AG08395 (cell line): Measurements from ENCODE around the gene C12orf50.
"Not testable (repeated sequence)": the region's sequence is repeated elsewhere in the genome, so short reads cannot be mapped to it uniquely, and the experiment has no call there.

Source experiments
- DNase-seq: peaks from one replicate; pipeline ENCODE4 v3.0.0; 2012; ENCODE audit warnings: mixed read lengths, low spot score

The C12orf50 gene, protein sequence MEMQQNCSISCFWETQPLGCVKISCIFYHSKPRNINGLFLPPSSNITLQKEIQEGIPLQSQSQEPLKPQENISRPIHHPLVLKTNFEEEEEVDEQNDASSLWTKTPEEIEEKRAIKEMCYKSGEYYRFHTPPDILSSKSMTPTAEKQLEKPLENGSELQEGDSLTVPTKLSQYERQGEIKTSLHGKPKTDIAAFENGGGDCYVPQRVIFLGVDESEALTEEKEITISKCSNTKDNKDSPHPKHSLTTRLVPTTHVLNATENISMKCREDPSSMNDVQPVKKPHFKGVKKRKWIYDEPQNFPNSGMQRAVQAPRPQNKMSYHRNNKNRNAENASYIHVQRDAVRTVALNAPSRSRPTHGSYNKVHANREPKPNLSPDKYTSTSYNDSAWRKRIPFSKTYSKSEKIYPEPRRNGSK

DNA sequence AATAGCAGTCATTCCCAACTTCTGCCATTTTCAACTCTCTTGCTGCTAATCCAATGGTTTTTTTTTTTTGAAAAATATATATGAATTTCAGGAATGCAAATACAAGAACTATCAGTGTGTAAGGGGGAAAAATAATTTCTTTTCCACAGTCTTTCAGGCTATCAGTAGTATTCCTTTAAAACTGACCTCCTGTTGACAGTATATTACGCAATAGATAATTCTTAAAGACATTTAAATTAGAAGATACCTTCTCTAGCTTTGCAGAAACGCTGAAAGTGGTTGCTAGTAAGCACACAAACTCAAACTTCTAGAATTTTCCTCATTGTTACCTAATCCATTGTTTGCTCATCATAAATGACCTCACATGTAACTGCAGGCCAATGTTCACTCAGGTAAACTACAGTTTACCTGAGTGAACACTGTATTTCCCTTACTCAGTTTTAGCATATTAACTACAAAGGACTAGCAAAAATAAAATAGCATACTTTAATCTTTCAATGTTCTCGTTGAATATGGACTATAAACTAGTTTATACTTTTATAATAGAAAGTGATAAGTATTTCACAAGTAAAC lies at the start of gene C12orf50:
Gene C12orf50 (minus strand): TSS at position 309 of the 573 bp plus-strand sequence. CDS start 2,439 bp downstream, outside the sequence.
- no peak for DNase-seq

DNA sequence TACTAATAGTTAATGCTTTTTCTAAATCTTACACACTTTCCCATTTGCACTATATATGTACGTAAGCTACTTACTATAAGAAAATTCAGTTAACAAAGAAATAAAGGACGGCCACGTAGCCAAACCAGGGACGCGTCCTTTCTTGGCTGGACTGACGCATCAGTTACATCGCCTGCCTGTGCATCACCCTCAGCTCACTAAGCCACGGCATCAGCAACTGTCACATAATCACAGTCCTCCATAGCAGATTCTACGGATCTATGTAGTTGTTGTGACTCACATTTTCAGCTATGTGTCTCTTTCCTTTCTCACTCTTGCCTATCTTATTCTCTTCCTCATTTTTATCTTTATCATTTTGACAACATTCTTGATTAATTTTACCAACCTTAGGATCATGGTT lies 38.1 kb upstream of the C12orf50 start:
- DNase-seq = no peak

DNA sequence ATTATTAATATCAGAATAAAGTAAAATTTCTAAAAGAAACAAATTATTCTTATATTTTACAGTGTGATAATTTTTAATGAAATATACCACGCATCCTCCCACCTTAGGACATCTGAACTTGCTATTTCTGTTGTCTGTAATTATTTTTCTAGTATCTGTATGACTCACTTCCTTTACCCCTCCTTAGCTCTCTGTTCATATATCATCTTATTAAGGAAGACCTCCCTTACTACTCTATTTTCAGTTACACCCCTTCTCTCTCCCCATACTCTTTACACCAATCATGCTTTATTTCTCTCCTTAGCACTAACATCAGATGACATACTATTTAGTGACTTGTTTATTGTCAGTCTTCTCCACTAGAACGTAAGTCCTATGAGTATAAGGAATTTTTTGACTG lies 34.2 kb upstream of the C12orf50 start:
- DNase-seq = no peak

DNA sequence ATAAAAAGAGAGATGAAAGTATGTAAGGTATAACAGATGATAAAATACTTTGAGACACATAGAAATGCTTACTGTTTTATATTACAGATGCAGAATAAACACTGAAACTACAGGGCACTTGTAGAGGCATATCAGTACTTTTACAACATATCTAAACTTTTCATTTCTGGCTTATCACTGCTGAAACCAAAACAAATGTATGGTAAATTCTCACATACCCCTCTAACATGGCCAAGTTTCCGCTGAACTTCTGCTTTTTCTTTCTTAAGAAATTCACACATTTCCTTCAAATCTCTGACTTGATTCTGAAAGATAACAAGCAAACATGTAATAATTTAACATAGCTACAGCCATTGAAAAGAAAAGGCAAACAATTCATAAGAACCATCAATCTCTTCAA lies 33.3 kb upstream of the C12orf50 start:
- DNase-seq = no peak

DNA sequence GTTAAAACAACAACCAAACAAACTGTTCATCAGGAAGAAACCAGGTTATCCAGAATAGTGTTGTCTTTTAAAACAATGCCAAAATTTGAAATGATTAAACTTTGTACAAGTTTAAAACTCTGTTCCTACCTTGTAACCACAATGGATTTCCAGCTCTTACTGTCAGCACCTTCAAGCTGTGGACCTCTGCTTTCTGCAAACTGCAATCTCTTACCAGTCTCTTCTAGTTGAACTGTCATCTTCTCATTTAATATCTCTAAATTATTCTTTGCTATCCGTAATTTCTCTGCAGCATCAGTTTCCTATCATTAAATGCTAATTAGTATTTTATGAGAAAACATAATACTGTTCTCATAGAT lies 29.5 kb upstream of the C12orf50 start:
- no peak for DNase-seq

DNA sequence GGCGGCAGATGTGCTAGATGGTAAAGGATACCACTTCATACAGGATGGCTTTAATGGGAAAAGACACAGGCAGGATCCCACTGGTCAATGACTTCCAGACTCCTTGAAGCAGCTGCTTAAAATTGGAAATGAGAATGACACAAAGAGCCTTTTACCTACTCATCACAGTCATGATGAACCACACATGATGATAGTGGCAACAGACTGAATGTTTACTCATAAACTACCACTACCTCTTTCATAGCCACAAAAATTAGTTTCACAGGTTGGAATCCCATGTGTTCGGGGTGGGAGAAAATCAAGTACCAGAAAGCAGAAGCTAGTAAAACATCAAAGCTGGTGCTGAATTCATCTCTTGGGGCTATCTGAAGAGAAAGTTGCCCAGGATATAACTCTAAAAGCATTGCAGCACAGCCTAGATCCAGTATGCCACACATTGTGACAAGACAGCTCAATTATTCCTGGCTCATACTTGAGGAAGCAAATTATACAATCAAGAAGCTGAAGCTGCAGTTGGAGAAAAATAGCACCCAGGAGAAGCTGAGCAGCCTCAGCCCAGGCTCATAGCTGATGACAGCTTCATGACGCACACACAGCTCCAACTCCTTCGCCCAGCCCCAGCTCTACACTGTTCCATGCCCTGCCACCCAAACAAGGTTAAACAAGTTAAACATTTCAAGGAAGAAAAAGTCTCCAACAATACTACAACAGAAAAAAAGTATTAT lies 29.0 kb upstream of the C12orf50 start:
- DNase-seq = peak; percentile 65

DNA sequence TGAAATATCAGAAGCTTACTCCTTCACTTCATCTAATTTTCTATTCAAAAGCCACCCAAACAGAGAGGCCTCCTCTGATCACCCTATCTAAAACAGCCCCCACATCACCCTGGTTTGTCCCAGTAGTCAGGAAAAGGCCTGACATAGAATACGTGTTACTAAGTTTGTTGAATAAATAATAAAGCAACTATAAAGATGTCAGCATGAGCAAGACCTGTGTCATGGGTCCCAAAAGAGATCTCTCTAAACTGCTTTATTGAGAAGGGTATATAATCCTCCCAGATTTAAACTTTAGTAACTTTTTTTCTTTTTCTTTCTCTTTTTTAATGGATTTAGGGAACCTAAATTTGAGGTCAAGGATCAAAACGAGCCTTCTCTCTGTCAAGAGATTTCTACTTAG lies 27.4 kb upstream of the C12orf50 start:
- no peak for DNase-seq

DNA sequence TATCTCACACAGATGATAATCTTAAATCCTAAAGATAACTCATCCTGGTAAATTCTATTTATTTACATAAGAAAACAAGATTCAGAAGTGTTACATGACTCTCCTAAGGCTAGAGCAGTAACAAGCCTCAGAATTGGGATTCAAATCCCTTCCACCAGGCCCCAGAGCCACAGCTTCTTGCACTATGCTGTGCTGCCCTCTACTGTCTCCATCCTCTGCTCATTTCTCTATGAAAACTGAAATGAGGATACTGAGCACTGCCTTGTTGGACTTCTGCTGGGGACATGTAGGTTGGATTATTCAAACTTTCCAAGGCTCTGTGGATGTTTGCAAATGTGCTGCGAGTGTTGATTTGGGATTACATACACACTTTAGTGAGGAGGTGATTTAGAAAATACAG lies 23.5 kb upstream of the C12orf50 start:
- peak; percentile 40 for DNase-seq

DNA sequence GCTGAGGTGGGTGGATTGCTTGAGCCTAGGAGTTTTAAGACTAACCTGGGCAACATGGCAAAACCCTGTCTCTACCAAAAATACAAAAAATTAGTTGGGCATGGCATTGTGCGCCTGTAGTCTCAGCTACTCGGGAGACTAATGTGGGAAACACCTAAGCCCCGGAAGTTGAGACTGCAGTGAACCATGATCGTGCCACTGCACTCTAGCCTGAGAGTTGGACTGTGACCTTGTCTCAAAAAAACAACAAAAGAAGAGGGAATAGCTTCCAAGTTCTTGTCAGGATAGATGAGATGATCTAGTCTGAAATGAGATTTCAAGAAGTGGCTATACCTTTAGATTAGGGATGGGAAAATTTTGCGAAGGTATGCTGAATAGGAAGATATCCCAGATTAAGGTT lies 14.8 kb upstream of the C12orf50 start:
- no peak for DNase-seq

DNA sequence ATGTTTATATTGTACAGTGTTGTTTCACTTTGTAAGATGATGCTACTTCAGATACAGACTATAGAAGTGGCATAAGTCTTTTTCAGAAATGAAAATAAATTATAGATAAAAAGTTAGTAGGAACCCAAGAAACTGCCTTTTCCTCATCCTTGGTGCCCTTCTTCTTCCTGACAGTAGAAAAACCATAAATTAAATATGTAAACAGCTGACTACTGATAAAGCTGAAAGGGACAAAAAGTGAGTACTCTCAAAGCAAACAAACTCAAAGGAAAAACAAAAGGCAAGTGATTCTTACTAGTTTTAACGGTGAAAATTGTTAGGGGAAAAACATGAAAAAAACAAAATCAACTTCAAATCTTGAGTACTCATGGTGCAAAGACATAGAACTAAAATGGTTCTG lies 8.6 kb upstream of the C12orf50 start:
- DNase-seq = no peak

DNA sequence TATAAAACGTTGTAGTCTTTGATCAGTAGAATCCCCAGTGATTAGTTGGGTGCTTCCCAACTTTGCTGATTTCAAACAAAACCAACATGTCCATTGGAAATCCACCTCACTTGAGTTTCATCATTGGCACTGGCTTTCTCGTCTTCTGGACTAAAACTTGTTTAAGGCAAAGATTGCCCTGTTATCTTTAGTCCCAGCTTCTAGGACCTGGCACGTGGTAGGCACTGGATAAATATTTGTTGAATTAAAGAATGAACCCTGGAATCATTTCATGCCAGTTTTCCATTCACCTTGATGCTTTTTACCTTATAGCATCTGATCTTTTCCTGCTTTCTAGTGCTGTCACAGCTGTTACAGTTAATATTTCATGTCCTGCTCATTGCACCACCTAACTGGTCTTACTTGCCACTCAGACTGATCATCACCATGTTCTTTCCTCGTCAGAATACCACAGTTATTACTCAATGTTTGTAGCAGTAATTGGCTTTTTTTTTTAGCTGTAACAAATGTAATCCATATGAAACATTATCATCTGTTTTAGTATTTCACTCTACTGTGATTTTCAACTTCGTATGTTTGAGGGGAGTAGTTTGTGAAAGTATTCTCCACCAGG lies 7.3 kb upstream of the C12orf50 start:
- DNase-seq = peak; percentile 38

DNA sequence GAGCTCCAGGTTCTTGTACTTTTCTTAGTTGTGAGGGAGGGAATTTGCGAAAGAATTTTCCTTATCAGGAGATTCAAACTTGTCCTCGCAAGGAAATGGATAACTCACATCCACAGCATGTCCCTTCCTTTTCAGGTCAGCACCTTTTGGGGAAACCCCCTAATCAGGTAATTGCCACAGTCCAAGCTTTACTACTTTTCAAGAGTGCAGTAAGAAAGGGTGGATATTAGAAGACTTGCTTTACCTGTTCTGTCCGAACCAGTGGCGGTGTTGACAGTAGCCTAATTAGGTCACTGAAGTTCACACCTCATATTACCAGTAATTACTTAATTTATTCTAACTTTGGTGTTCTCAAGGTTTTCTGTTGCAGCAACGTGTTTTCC lies 6.7 kb upstream of the C12orf50 start:
- no peak for DNase-seq

DNA sequence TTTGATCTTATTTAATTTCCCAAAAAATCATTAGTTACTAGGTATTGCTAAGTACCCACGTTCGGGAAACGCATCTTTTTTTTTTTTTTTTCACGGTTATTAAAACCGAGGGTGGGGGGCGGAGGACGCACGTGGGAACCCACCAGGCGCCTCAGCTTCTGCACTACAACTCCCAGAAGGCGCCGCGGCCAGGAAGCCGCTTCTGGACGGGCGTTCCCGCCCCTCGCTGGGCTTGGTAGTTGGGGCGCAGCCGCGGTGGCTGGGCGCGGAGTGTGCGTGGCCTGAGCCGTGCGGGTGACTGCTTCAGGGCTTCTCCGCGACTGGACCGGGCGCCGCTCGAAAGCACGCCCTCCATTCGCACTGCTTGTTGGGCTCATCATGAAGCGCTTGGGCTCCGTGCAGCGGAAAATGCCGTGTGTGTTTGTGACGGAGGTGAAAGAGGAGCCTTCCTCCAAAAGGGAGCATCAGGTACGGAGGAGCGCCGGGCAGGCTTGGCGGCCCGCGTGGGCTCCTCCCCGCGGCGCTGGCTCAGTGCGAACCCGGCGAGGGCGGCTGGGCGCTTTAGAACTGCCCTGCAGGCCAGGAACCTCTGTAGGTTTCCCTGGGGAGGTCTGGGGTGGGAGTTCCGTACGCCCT lies 6.2 kb upstream of the C12orf50 start:
- peak; percentile 93 for DNase-seq

DNA sequence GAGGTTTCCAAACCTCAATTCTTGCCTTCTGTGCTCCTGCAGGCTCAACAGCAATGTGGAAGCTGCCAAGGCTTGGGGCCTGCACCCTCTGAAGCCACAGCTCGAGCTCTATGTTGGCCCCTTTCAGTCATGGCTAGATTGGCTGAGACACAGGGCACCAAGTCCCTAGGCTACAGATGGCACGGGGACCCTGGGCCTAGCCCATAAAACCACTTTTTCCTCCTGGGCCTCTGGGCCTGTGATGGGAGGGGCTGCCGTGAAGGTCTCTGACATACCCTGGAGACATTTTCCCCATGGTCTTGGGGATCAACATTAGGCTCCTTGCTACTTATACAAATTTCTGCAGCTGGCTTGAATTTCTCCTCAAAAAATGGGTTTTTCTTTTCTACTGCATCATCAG lies 2.0 kb upstream of the C12orf50 start:
- not testable (repeated sequence) for DNase-seq

DNA sequence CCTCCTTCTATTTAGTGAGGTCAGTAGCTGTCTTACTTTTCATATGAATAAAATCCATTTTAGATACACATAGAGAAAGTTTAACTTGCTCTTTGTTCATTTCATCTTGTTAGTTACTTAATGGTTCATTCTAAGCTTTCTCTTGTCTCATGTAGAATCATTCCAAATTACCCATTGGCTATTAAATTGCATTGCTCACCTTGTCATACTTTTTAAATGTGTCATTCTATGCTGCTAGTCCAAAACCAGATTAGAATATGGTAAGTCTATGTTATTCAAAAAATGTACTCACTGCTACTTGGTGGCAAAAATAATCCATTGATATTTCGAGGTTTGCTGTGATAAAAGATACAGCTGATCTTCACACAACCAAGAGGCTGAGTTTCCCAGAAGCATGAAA lies 3.0 kb downstream of the C12orf50 start:
- no peak for DNase-seq

DNA sequence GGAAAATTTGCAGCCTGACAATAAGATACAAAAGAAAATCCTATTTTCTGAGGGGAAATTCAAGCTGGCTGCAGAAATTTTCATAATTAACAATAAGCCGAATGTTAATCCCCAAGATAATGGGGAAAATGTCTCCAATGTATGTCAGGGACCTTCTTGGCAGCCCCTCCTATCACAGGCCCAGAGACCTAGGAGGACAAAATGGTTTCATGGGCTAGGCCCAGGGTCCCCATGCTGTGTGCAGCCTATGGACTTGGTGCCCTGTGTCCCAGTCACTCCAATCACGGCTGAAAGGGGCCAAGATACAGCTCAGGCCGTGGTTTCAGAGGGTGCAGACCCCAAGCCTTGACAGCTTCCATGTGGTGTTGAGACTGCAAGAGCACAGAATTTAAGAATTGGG lies 11.2 kb downstream of the C12orf50 start:
- DNase-seq = no peak

DNA sequence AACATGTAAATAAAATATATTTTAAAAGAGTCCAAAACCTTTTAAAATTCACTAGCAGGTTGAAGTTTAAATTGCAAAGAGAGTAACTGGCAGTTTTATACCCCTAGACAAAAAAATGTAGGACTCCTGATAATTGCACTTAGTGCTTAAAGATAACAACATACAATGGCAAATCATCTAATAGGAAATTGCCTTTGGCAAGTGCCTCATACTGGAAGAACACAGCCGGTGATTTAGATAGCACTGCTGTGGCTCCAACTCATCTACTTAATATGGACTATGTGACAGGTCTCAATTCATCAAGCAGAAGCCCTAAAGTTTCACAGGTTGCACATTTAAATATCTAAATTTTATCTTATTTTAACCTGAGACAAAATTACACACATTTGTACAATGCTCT lies 13.4 kb downstream of the C12orf50 start:
- DNase-seq = no peak

DNA sequence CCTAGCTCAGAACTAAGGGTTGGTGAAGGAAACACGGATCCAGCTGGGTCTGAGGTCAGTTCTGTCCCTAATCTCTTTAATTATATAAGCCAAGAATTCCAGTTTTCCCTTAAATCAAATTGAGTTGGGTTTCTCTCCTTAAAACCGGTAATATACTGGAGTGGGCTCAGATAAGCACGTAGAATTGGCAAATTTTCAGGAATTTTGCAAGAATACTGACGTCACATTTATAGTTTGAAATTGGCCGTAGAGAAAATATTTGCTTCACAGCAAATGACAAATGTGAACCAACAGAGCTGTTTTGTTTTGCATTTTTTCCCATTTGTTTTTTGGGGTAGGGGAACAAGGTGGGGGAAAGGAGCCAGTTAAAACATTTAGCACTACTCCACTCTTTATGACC lies 17.4 kb downstream of the C12orf50 start:
- DNase-seq = no peak

DNA sequence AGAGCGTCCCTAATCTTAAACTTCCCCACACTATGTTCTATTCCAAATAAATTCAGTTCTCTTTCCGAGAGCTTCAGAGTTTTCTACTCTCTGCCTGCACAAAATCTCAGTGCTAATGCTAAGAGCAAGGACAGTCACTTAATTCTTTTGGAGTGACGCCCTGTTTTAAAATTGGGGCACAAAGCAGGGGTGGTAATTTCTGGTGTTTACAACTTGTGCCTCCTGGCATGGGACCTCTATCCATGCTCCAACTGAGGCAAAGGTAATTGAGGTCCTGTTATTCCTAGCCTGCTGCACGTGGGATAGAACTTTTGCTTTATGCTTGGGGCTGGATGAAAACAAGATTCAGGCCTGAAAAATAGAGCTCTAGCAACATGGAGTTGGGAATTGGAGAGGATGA lies 22.9 kb downstream of the C12orf50 start:
- DNase-seq = no peak

DNA sequence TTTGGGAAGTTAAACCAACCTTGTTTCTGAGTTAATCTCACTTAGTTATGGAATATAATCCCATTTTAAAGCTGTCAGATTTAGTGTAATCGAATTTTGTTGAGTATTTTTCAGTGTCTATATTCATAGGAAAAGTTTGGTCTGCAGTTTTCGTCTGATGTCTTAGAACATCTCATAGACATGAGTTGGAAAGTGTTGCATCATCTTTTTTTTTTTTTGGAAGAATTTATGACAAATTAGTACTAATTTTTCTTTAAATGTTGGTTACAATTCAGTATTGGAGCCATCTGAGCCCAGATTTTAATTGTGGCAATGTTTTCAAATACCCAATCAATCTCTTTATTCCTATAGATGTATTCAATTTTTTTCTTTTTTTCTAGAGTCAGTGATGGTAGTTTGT lies 27.9 kb downstream of the C12orf50 start:
- no peak for DNase-seq

DNA sequence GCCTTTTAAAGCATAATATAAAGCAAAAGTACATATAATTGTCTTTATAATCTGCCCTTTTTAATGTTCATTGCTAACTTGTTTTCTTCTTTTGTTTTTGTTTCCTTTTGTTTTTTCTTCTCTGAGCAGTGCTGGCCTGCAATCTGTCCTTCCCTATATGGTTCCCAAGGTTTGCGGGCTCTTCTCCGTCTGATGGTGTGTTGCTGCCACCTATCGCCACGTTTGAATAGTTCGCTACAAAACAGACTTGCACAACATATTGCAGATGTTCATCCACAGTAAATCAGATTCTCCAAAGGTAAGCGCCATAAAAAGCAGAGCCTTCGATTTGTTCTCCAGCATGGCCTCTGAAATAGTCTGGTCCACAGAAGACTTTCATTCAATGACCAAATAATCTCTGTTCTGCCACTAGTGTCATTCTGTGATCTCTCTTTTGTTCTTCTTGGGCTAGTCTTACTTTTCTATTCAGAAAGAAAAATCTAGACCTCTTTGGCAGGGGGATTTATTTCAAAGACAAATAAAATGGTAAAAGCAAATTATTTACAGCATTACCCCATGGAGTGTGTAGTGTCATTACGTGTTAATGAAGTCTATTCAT lies 33.5 kb downstream of the C12orf50 start:
- DNase-seq = peak; percentile 57

DNA sequence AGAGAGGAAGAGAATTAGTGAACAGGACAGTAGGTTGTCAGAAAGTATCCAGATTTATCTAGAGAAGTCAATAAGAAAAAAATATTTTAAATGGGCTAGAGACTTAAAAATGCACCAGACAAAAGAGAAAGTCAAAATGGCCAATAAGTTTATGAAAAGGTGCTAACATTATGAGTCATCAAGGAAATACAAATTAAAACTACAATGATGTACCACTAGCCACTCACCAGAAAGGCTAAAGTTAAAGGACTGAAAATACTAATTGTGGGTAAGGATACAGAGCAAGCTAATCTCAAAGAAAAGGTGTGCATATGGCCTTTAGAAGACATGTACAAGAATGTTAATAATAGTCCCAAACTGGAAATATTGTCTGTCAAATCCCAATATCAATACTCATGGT lies 37.7 kb downstream of the C12orf50 start:
- no peak for DNase-seq
